DOHH2 (cell line): Measurements from ENCODE around the gene MT2A.

Experiments
- H3F3A ChIP-seq: fragments of 200-600 bp; sonication (generic), shearing (Covaris generic); 2 replicates; pipeline ENCODE4 v1.6.0; 2016; ENCODE audit warnings: antibody characterized with exemption, mild to moderate bottlenecking; ENCODE audit not compliant: control insufficient read depth, insufficient read depth
- H3K27ac ChIP-seq: fragments of 200-600 bp; sonication (generic); 2 replicates; pipeline ENCODE4 v1.5.1; 2014; ENCODE audit warnings: low read depth, mild to moderate bottlenecking, low read length, moderate library complexity
- H3K27me3 ChIP-seq: fragments of 200-600 bp; sonication (generic); 2 replicates; pipeline ENCODE4 v1.6.1; 2014; ENCODE audit warnings: mild to moderate bottlenecking, low read length, mixed read lengths; ENCODE audit not compliant: control insufficient read depth
- H3K36me3 ChIP-seq: fragments of 200-600 bp; sonication (generic); 2 replicates; pipeline ENCODE4 v1.6.1; 2014; ENCODE audit warnings: mild to moderate bottlenecking, low read length, moderate library complexity, mixed read lengths; ENCODE audit not compliant: control insufficient read depth
- H3K4me1 ChIP-seq: fragments of 200-600 bp; sonication (generic); 2 replicates; pipeline ENCODE4 v1.6.1; 2014; ENCODE audit warnings: mild to moderate bottlenecking, low read length, mixed read lengths; ENCODE audit not compliant: control insufficient read depth
- H3K4me2 ChIP-seq: fragments of 200-600 bp; sonication (generic); 2 replicates; pipeline ENCODE4 v1.6.0; 2014; ENCODE audit warnings: mild to moderate bottlenecking, low read length, moderate library complexity
- H3K4me3 ChIP-seq: fragments of 200-600 bp; sonication (generic); 2 replicates; pipeline ENCODE4 v1.5.1; 2014; ENCODE audit warnings: mild to moderate bottlenecking, low read length, mixed read lengths
- H3K79me2 ChIP-seq: fragments of 200-600 bp; sonication (generic); 2 replicates; pipeline ENCODE4 v1.6.1; 2014; ENCODE audit warnings: mild to moderate bottlenecking, low read length, mixed read lengths; ENCODE audit not compliant: control insufficient read depth
- H3K9me2 ChIP-seq: fragments of 200-600 bp; sonication (generic); replicated peaks from 2 replicates; pipeline ENCODE4 v1.6.1; 2014; ENCODE audit warnings: mild to moderate bottlenecking, low read length, mixed read lengths; ENCODE audit not compliant: control insufficient read depth
- H3K9me3 ChIP-seq: fragments of 200-600 bp; sonication (generic); 2 replicates; pipeline ENCODE4 v1.6.1; 2014; ENCODE audit warnings: antibody characterized with exemption, low read length, mixed read lengths; ENCODE audit not compliant: control insufficient read depth, insufficient read depth
- H4K20me1 ChIP-seq: fragments of 200-600 bp; sonication (generic); 2 replicates; pipeline ENCODE4 v1.6.0; 2014; ENCODE audit warnings: low read depth, mild to moderate bottlenecking, antibody characterized with exemption, low read length, moderate library complexity; ENCODE audit not compliant: control insufficient read depth, insufficient read depth
- EZH2phosphoT487 ChIP-seq: fragments of 200-600 bp; sonication (generic); IDR thresholded peaks from 2 replicates; pipeline ENCODE4 v1.6.1; 2017; ENCODE audit warnings: borderline replicate concordance, mild to moderate bottlenecking, antibody characterized with exemption, low read length, moderate library complexity, mixed read lengths
- TF ChIP-seq, protein P1 (sequence below): fragments of 200-600 bp; sonication (generic); IDR thresholded peaks from one replicate; pipeline ENCODE4 v1.5.1; 2014; ENCODE audit warnings: antibody characterized with exemption, mild to moderate bottlenecking, low read depth, low read length; ENCODE audit not compliant: poor library complexity, severe bottlenecking

The MT2A gene

GRCh38 chr16:56626685-56627084 is 18.3 kb downstream of the MT2A start:
- no peaks in the 10 kb centered on the region for H3F3A ChIP-seq
- no peaks in the 10 kb centered on the region for H3K4me1 ChIP-seq
- H3K4me3 ChIP-seq, result no peak overlapping the region
- peaks cover 22% of the 10 kb centered on the region for H3K27me3 ChIP-seq
- no peaks in the 10 kb centered on the region for H3K36me3 ChIP-seq
- H3K9me2 ChIP-seq, result no peaks in the 10 kb centered on the region
- no peak overlapping the region for H3K4me2 ChIP-seq
- no peak overlapping the region for H3K27ac ChIP-seq
- TF ChIP-seq EZH2phosphoT487, result no peak
- TF ChIP-seq, protein P1, sequence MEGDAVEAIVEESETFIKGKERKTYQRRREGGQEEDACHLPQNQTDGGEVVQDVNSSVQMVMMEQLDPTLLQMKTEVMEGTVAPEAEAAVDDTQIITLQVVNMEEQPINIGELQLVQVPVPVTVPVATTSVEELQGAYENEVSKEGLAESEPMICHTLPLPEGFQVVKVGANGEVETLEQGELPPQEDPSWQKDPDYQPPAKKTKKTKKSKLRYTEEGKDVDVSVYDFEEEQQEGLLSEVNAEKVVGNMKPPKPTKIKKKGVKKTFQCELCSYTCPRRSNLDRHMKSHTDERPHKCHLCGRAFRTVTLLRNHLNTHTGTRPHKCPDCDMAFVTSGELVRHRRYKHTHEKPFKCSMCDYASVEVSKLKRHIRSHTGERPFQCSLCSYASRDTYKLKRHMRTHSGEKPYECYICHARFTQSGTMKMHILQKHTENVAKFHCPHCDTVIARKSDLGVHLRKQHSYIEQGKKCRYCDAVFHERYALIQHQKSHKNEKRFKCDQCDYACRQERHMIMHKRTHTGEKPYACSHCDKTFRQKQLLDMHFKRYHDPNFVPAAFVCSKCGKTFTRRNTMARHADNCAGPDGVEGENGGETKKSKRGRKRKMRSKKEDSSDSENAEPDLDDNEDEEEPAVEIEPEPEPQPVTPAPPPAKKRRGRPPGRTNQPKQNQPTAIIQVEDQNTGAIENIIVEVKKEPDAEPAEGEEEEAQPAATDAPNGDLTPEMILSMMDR, result no peak
- H3K79me2 ChIP-seq, result no peaks in the 10 kb centered on the region
- no peaks in the 10 kb centered on the region for H3K9me3 ChIP-seq
- H4K20me1 ChIP-seq, result no peaks in the 10 kb centered on the region

DNA sequence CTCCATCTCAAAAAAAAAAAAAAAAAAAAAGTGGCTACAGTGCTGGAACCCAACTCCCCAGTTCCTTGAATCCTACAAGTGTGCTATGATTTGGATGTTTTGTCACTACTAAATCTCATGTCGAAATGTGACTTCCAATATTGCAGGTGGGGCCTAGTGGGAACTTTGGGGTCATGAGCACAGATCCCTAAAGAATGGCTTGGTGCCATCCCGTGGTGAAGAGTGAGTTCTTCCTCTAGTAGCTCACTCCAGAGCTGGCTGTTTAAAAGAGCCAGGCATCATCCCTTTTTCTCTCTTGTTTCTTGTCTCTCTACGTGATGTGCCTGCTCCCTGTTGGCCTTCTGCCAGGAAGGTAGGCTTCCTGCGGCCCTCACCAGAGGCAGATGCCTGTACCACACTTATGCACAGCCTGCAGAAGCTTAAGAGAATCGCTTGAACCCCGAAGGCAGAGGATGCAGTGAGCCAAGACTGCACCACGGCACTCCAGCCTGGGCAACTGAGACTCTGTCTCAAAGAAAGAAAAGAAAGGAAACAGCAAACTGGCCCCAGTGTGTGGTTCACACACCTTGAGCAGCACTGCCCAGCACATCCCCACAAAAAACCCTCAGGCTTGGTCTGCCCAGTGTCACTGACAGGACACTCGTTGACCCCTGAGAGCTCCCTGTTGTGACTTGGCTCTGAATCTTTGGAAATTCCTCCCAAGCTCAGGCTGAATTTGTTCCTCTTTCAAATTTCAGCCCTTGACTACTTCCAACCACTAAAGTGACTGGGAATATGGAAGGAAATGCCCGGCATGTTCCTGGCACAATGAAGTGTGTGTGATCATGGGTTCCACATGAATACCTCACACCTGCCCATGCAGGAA is 20.3 kb downstream of the MT2A start:
- Histone ChIP-seq H3K4me1 (no peaks in the 10 kb centered on the region), H3K9me2 (no peaks in the 10 kb centered on the region), H3F3A (no peaks in the 10 kb centered on the region), H3K36me3 (no peaks in the 10 kb centered on the region), H3K27me3 (peaks cover 41% of the 10 kb centered on the region), H3K4me2 (no peak overlapping the region), H3K79me2 (no peaks in the 10 kb centered on the region), H3K9me3 (no peaks in the 10 kb centered on the region), H3K4me3 (no peak overlapping the region), H3K27ac (no peak overlapping the region), H4K20me1 (no peaks in the 10 kb centered on the region)
- TF ChIP-seq EZH2phosphoT487, result no peak
- TF ChIP-seq, protein P1, result no peak

- H3K27me3 ChIP-seq, result peaks cover 48% of the 10 kb centered on the region
- H3K4me3 ChIP-seq, result no peak overlapping the region
- no peak overlapping the region for H3K27ac ChIP-seq
- H3K9me3 ChIP-seq, result no peaks in the 10 kb centered on the region
- H3K79me2 ChIP-seq, result no peaks in the 10 kb centered on the region
- H3K4me1 ChIP-seq, result no peaks in the 10 kb centered on the region
- no peaks in the 10 kb centered on the region for H3K36me3 ChIP-seq
- H4K20me1 ChIP-seq, result no peaks in the 10 kb centered on the region
- H3K4me2 ChIP-seq, result no peak overlapping the region
- H3F3A ChIP-seq, result no peaks in the 10 kb centered on the region
- TF ChIP-seq, protein P1, result no peak
- no peak for TF ChIP-seq EZH2phosphoT487
- no peaks in the 10 kb centered on the region for H3K9me2 ChIP-seq
Measured at GRCh38 chr16:56629531-56629930, 21.1 kb downstream of the MT2A start.
